IMR-90 (cell line): ENCODE data around the gene IFT81. TPM values are rescaled to one million over a fixed set of nuclear protein-coding genes. Genes with fewer than 3 reads are reported as not detected.

ENCODE experiments used
- ATAC-seq: fragments of 200-7000 bp; cut with Tn5 transposase; 2 replicates; pipeline ENCODE4 v1.9.1; 2020; ENCODE audit warnings: low read depth, mild to moderate bottlenecking, moderate library complexity
- BruUV-seq: library from RNA; stranded (reverse); fragments of 400-500 nt; replicated peaks from 2 replicates; lab custom pipeline; 2021; lab: Mats Ljungman, UMichigan
- CTCF ChIA-PET: fragments of 300-600 bp; formaldehyde crosslinking; extraction: SDS; loops from one replicate; lab custom pipeline; 2021; ENCODE audit warnings: antibody characterized with exemption; lab: Yijun Ruan, JAX
- POLR2A ChIA-PET: fragments of 300-600 bp; sonication (Branson Sonifier 250); formaldehyde crosslinking; loops from one replicate; lab custom pipeline; 2022; ENCODE audit warnings: antibody characterized with exemption; ENCODE audit not compliant: unreplicated experiment; lab: Charles Lee
- DNase-seq: peaks from one replicate; pipeline ENCODE4 v3.0.0; 2013
- H2AFZ ChIP-seq: replicated peaks from 2 replicates; pipeline ENCODE3; 2013; ENCODE audit warnings: low read length, mild to moderate bottlenecking; ENCODE audit not compliant: poor library complexity
- H2AK5ac ChIP-seq: 2 replicates; pipeline ENCODE4 v1.6.1; 2013; ENCODE audit warnings: low read depth, low read length, inconsistent platforms
- H2AK9ac ChIP-seq: replicated peaks from 2 replicates; pipeline ENCODE3; 2013; ENCODE audit warnings: mild to moderate bottlenecking, low read depth, low read length, moderate library complexity; ENCODE audit not compliant: poor library complexity
- H2BK120ac ChIP-seq: 2 replicates; pipeline ENCODE4 v1.6.1; 2013; ENCODE audit warnings: low read depth, low read length, inconsistent platforms
- H2BK15ac ChIP-seq: 3 replicates; pipeline ENCODE4 v1.6.1; 2013; ENCODE audit warnings: low read depth, low read length, inconsistent platforms
- H2BK20ac ChIP-seq: 2 replicates; pipeline ENCODE4 v1.6.1; 2013; ENCODE audit warnings: low read depth, mild to moderate bottlenecking, inconsistent platforms, low read length, moderate library complexity
- H2BK5ac ChIP-seq: 2 replicates; pipeline ENCODE4 v1.6.1; 2013; ENCODE audit warnings: mild to moderate bottlenecking, low read depth, low read length, inconsistent platforms; ENCODE audit not compliant: poor library complexity, severe bottlenecking
- H3K14ac ChIP-seq: replicated peaks from 2 replicates; pipeline ENCODE4 v1.6.1; 2013; ENCODE audit warnings: low read depth, low read length, inconsistent platforms
- H3K18ac ChIP-seq: 2 replicates; pipeline ENCODE4 v1.6.1; 2013; ENCODE audit warnings: low read depth, low read length, control low read depth
- H3K23ac ChIP-seq: 2 replicates; pipeline ENCODE4 v1.6.1; 2013; ENCODE audit warnings: low read depth, low read length, inconsistent platforms
- H3K27ac ChIP-seq: 2 replicates; pipeline ENCODE4 v1.5.1; 2013; ENCODE audit warnings: mild to moderate bottlenecking, control low read depth, low read length; ENCODE audit not compliant: insufficient read depth
- H3K27me3 ChIP-seq: 2 replicates; pipeline ENCODE4 v1.6.1; 2013; ENCODE audit warnings: low read length; ENCODE audit not compliant: control insufficient read depth, insufficient read depth
- H3K36me3 ChIP-seq: 2 replicates; pipeline ENCODE4 v1.6.1; 2013; ENCODE audit warnings: low read length, mixed read lengths; ENCODE audit not compliant: control insufficient read depth, insufficient read depth
- H3K4ac ChIP-seq: 2 replicates; pipeline ENCODE4 v1.6.1; 2013; ENCODE audit warnings: low read depth, low read length, inconsistent platforms
- H3K4me1 ChIP-seq: 2 replicates; pipeline ENCODE4 v1.6.1; 2013; ENCODE audit warnings: low read length, mixed read lengths; ENCODE audit not compliant: control insufficient read depth, insufficient read depth
- H3K4me2 ChIP-seq: 2 replicates; pipeline ENCODE4 v1.6.1; 2013; ENCODE audit warnings: low read depth, mild to moderate bottlenecking, control low read depth, low read length, moderate library complexity
- H3K4me3 ChIP-seq: 2 replicates; pipeline ENCODE4 v1.5.1; 2013; ENCODE audit warnings: low read depth, mild to moderate bottlenecking, control low read depth, low read length, moderate library complexity; ENCODE audit not compliant: insufficient read depth
- H3K56ac ChIP-seq: 2 replicates; pipeline ENCODE4 v1.6.1; 2013; ENCODE audit warnings: low read length, inconsistent platforms; ENCODE audit not compliant: insufficient read depth; ENCODE audit errors: extremely low read depth
- H3K79me1 ChIP-seq, 2 experiments: 2 replicates each; pipeline ENCODE4 v1.6.1; 2013; ENCODE audit warnings: low read length in 2 of 2, inconsistent platforms in 1 of 2, low read depth in 1 of 2
- H3K9ac ChIP-seq: 2 replicates; pipeline ENCODE4 v1.6.1; 2013; ENCODE audit warnings: low read depth, low read length, control low read depth
- H3K9me1 ChIP-seq: 2 replicates; pipeline ENCODE4 v1.6.1; 2013; ENCODE audit warnings: low read length, inconsistent platforms; ENCODE audit not compliant: insufficient read depth
- H3K9me3 ChIP-seq: 2 replicates; pipeline ENCODE4 v1.6.1; 2013; ENCODE audit warnings: low read length; ENCODE audit not compliant: control insufficient read depth, insufficient read depth
- H4K20me1 ChIP-seq: 2 replicates; pipeline ENCODE4 v1.6.1; 2013; ENCODE audit warnings: low read length, inconsistent platforms; ENCODE audit not compliant: insufficient read depth
- H4K5ac ChIP-seq: 2 replicates; pipeline ENCODE4 v1.6.1; 2013; ENCODE audit warnings: mild to moderate bottlenecking, low read depth, low read length, control low read depth
- H4K8ac ChIP-seq, 2 experiments: 2 replicates each; pipeline ENCODE4 v1.6.1; 2013; ENCODE audit warnings: low read depth in 2 of 2, low read length in 2 of 2, control low read depth in 1 of 2, inconsistent platforms in 1 of 2
- H4K91ac ChIP-seq: 2 replicates; pipeline ENCODE4 v1.6.1; 2013; ENCODE audit warnings: low read depth, low read length, inconsistent platforms; ENCODE audit not compliant: insufficient read depth
- BHLHE40 ChIP-seq: fragments of 150-350 bp; IDR thresholded peaks from 2 replicates; pipeline ENCODE4 v1.6.1; 2016; ENCODE audit warnings: mild to moderate bottlenecking, low read depth, low read length
- CEBPB ChIP-seq: IDR thresholded peaks from 2 replicates; pipeline ENCODE4 v1.6.1; 2012; ENCODE audit warnings: low read depth, low read length, improper control_type of control experiment
- CHD1 ChIP-seq: IDR thresholded peaks from 2 replicates; pipeline ENCODE4 v1.6.1; 2012; ENCODE audit warnings: low read depth, low read length, improper control_type of control experiment
- CTCF ChIP-seq: conservative IDR thresholded peaks from 2 replicates; pipeline ENCODE4 v1.5.1; 2012; ENCODE audit warnings: mild to moderate bottlenecking, low read depth, low read length, improper control_type of control experiment
- ELK1 ChIP-seq: fragments of 150-350 bp; IDR thresholded peaks from 2 replicates; pipeline ENCODE4 v1.6.1; 2016; ENCODE audit warnings: low read depth, mild to moderate bottlenecking, low read length, moderate library complexity, borderline replicate concordance
- FOS ChIP-seq: fragments of 150-350 bp; IDR thresholded peaks from 2 replicates; pipeline ENCODE4 v1.6.1; 2016; ENCODE audit warnings: low read depth, low read length
- MAFK ChIP-seq: IDR thresholded peaks from 2 replicates; pipeline ENCODE4 v1.6.1; 2012; ENCODE audit warnings: low read depth, low read length, improper control_type of control experiment
- MAZ ChIP-seq: IDR thresholded peaks from 2 replicates; pipeline ENCODE4 v1.6.1; 2012; ENCODE audit warnings: low read depth, mild to moderate bottlenecking, low read length, improper control_type of control experiment, moderate library complexity, borderline replicate concordance
- MXI1 ChIP-seq: IDR thresholded peaks from 2 replicates; pipeline ENCODE4 v1.6.1; 2012; ENCODE audit warnings: low read depth, mild to moderate bottlenecking, low read length, moderate library complexity, borderline replicate concordance
- NFE2L2 ChIP-seq: fragments of 150-350 bp; IDR thresholded peaks from 2 replicates; pipeline ENCODE4 v1.6.1; 2016; ENCODE audit warnings: low read depth, mild to moderate bottlenecking, low read length
- POLR2A ChIP-seq: IDR thresholded peaks from 2 replicates; pipeline ENCODE4 v1.6.1; 2012; ENCODE audit warnings: mild to moderate bottlenecking, low read depth, low read length
- RCOR1 ChIP-seq: IDR thresholded peaks from 2 replicates; pipeline ENCODE4 v1.6.1; 2012; ENCODE audit warnings: mild to moderate bottlenecking, low read length, improper control_type of control experiment; ENCODE audit not compliant: insufficient replicate concordance
- RFX5 ChIP-seq: IDR thresholded peaks from 2 replicates; pipeline ENCODE4 v1.8.0; 2012; ENCODE audit warnings: low read depth, mild to moderate bottlenecking, low read length, moderate library complexity
- SMC3 ChIP-seq: fragments of 150-350 bp; IDR thresholded peaks from 2 replicates; pipeline ENCODE4 v1.6.1; 2016; ENCODE audit warnings: low read depth, mild to moderate bottlenecking, antibody characterized with exemption, low read length, moderate library complexity
- USF2 ChIP-seq: fragments of 150-350 bp; IDR thresholded peaks from 2 replicates; pipeline ENCODE4 v1.6.1; 2017; ENCODE audit warnings: mild to moderate bottlenecking, antibody characterized with exemption, low read length, low read depth
- WGBS, 2 experiments: methylation state at CpG; one replicate each; pipeline versions ENCODE4 v1.1.5 to v1.1.7; 2013; ENCODE audit warnings: missing lambda C conversion rate in 2 of 2; ENCODE audit not compliant: insufficient read length in 1 of 2; ENCODE audit errors: extremely low coverage in 2 of 2; 5-methylcytosine and 5-hydroxymethylcytosine counted together
- dilution Hi-C: fragments of 300-500 bp; cut with HindIII; formaldehyde crosslinking; loops from one replicate; pipeline ENCODE4 v1.14.3; 2018; ENCODE audit warnings: low sequenced_read_pairs; ENCODE audit not compliant: unreplicated experiment
- in situ Hi-C: fragments of 300-500 bp; cut with MboI; formaldehyde crosslinking; loops from 3 replicates; pipeline ENCODE4 v1.14.3; 2019; ENCODE audit warnings: low sequenced_read_pairs, inconsistent platforms, mixed read lengths
- intact Hi-C: fragments of 100-400 bp; cut with micrococcal nuclease; formaldehyde crosslinking; loops from 2 replicates; pipeline ENCODE4 v1.10.0; 2022
- polyA plus RNA-seq, 3 experiments: library from polyadenylated mRNA; depleted of rRNA; stranded (reverse); fragments of >200 nt; gene quantifications; 2 replicates each; pipeline ENCODE4 v1.2.3, GENCODE V29; 2012; ENCODE audit warnings: low replicate concordance in 1 of 3
- total RNA-seq: library from RNA; depleted of rRNA; stranded (reverse); fragments of >200 nt; gene quantifications from 2 replicates; pipeline ENCODE4 v1.2.3, GENCODE V29; 2012

IFT81 gene
- total and polyA plus RNA-seq, 2 of the 4 experiments (the other 2 are of a cell fraction) = 6.1 to 8.1 TPM

GRCh38 chr12:110248096-110248447, 123.9 kb downstream of the IFT81 start:
- Histone ChIP-seq H4K20me1 (no peaks in the 10 kb centered on the region), H2AK5ac (0 out of 2 replicates have a peak overlapping the region, but pooled peaks have one; percentile 35), H3K79me1 (0 out of 4 replicates have a peak, but pooled peaks cover 0 to 4% of the 10 kb centered on the region in 2 experiments), H3K23ac (no peak overlapping the region), H3K9me1 (peaks cover 26% of the 10 kb centered on the region), H3K18ac (no peak overlapping the region), H2BK5ac (no peak overlapping the region), H2AFZ (no peak overlapping the region), H3K4me2 (no peak overlapping the region; the same call in 1 of the 2 replicates), H3K4me3 (no peak overlapping the region), H2BK120ac (0 out of 2 replicates have a peak overlapping the region, but pooled peaks have one; percentile 0), H4K5ac (no peak overlapping the region), H4K91ac (no peak overlapping the region), H3K9ac (no peak overlapping the region), H3K4me1 (peaks cover 30% of the 10 kb centered on the region; the same call in 1 of the 2 replicates), H3K27me3 (no peaks in the 10 kb centered on the region), H3K14ac (no peak overlapping the region), H2BK15ac (no peak overlapping the region), H2AK9ac (no peak overlapping the region), H3K9me3 (no peaks in the 10 kb centered on the region), H3K27ac (no peak overlapping the region), H3K56ac (no peak overlapping the region), H4K8ac (no peak overlapping the region), H3K36me3 (0 out of 2 replicates have a peak, but pooled peaks cover 2% of the 10 kb centered on the region), H2BK20ac (no peak overlapping the region), H3K4ac (0 out of 2 replicates have a peak overlapping the region, but pooled peaks have one; percentile 3)
- ATAC-seq = no peak
- no peak for DNase-seq
- no peak for TF ChIP-seq BHLHE40
- no peak for TF ChIP-seq POLR2A
- no peak for TF ChIP-seq FOS
- TF ChIP-seq CEBPB = no peak
- TF ChIP-seq RFX5 = no peak
- no peak for TF ChIP-seq NFE2L2
- TF ChIP-seq RCOR1 = no peak
- TF ChIP-seq CHD1 = no peak
- no peak for TF ChIP-seq CTCF
- TF ChIP-seq SMC3 = no peak
- TF ChIP-seq ELK1 = no peak
- no peak for TF ChIP-seq MAZ
- TF ChIP-seq MAFK = no peak
- no peak for TF ChIP-seq USF2
- no peak for TF ChIP-seq MXI1
- intact Hi-C loops = no loop called here
- CTCF ChIA-PET = no interaction called here
- WGBS, 2 experiments = 80% methylated on average over 2 of the region's 4 CpGs; no CpG with 5 or more reads in 1 of the 2 experiments
- POLR2A ChIA-PET = no interaction called here
- dilution Hi-C loops = no loop called here
- in situ Hi-C loops = no loop called here
- no TSS peak for BruUV-seq
